ENCODE results near the gene CTNNA3. TPM values are rescaled to one million over a fixed set of nuclear protein-coding genes. Genes with fewer than 3 reads are reported as not detected.

The CTNNA3 gene
- total and polyA plus RNA-seq, 7 donors, result under 0.01 to 4.6 (median 2.4) TPM; not detected in 1

GRCh38 chr10:66931340-66931948 lies 764.6 kb downstream of the CTNNA3 start:
- 32 to 35% methylated on average over 5 of the region's 5 CpGs for WGBS, 2 donors
- no peak for DNase-seq
- no peak overlapping the region for H3K27ac ChIP-seq

DNA sequence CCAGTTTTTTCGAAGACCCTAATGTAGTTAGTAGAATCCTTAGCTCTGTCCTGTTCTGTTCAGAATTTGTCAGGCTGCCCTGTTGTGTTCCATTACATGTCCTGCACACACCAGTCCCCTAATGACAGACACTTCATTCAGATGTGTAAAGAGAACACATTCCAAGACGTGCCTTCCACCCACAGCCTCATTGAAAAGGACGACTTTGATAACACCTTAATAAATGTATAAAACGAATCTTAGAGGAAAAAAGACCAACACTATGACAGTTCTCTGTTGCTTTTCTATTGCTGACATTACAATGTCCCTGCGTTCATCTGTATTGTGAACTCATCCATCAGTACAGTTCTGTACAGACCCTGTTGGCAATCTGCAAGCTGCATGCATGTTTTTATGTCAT lies 766.6 kb downstream of the CTNNA3 start:
- H3K4me1 ChIP-seq, result peaks cover 0 to 21% (median 13%) of the 10 kb centered on the region in 4 donors
- 32 to 66% methylated on average over 5 of the region's 5 CpGs for WGBS, 2 donors
- H3K36me3 ChIP-seq, result no peaks in the 10 kb centered on the region
- H3K27ac ChIP-seq, result no peak overlapping the region
- DNase-seq, result no peak
- no peaks in the 10 kb centered on the region for H3K9me3 ChIP-seq
- peaks cover 0 to 42% (median 0%) of the 10 kb centered on the region in 3 donors for H3K27me3 ChIP-seq
- no peak for TF ChIP-seq POLR2AphosphoS5 (IDR thresholded peaks at IDR 0.05)
- no peak for TF ChIP-seq EP300 (IDR thresholded peaks at IDR 0.05)
- no peak for TF ChIP-seq POLR2A (IDR thresholded peaks at IDR 0.05)
- TF ChIP-seq, protein P1, sequence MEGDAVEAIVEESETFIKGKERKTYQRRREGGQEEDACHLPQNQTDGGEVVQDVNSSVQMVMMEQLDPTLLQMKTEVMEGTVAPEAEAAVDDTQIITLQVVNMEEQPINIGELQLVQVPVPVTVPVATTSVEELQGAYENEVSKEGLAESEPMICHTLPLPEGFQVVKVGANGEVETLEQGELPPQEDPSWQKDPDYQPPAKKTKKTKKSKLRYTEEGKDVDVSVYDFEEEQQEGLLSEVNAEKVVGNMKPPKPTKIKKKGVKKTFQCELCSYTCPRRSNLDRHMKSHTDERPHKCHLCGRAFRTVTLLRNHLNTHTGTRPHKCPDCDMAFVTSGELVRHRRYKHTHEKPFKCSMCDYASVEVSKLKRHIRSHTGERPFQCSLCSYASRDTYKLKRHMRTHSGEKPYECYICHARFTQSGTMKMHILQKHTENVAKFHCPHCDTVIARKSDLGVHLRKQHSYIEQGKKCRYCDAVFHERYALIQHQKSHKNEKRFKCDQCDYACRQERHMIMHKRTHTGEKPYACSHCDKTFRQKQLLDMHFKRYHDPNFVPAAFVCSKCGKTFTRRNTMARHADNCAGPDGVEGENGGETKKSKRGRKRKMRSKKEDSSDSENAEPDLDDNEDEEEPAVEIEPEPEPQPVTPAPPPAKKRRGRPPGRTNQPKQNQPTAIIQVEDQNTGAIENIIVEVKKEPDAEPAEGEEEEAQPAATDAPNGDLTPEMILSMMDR (IDR thresholded peaks at IDR 0.05), result no peak
- no peak overlapping the region for H3K4me3 ChIP-seq
- intact Hi-C loops (cut with DNase I), result no loop called here

More at GRCh38 chr10:66931340-66931948, 764.6 kb downstream of the CTNNA3 start:
- intact Hi-C loops (cut with DNase I), result no loop called here
- TF ChIP-seq EP300 (IDR thresholded peaks at IDR 0.05) (no peak), POLR2A (IDR thresholded peaks at IDR 0.05) (no peak), POLR2AphosphoS5 (IDR thresholded peaks at IDR 0.05) (no peak)
- TF ChIP-seq, protein P1 (IDR thresholded peaks at IDR 0.05), result peak; percentile 26 to 75 (median 58)
- peaks cover 0 to 42% (median 0%) of the 10 kb centered on the region in 3 donors for H3K27me3 ChIP-seq
- peaks cover 0 to 12% (median 3%) of the 10 kb centered on the region in 4 donors for H3K4me1 ChIP-seq
- H3K36me3 ChIP-seq, result no peaks in the 10 kb centered on the region
- H3K4me3 ChIP-seq, result no peak overlapping the region
- H3K9me3 ChIP-seq, result no peaks in the 10 kb centered on the region

GRCh38 chr10:66928776-66929175 lies 767.2 kb downstream of the CTNNA3 start:
- no peaks in the 10 kb centered on the region for H3K9me3 ChIP-seq
- H3K27ac ChIP-seq, result no peak overlapping the region
- TF ChIP-seq, protein P1 (IDR thresholded peaks at IDR 0.05), result no peak
- TF ChIP-seq POLR2A (IDR thresholded peaks at IDR 0.05) (no peak), POLR2AphosphoS5 (IDR thresholded peaks at IDR 0.05) (no peak), EP300 (IDR thresholded peaks at IDR 0.05) (no peak)
- H3K27me3 ChIP-seq, result peaks cover 0 to 42% (median 0%) of the 10 kb centered on the region in 3 donors
- peaks cover 0 to 21% (median 13%) of the 10 kb centered on the region in 4 donors for H3K4me1 ChIP-seq
- WGBS, 2 donors, result 54 to 55% methylated on average over 3 of the region's 3 CpGs
- H3K4me3 ChIP-seq, result no peak overlapping the region
- no peak for DNase-seq
- no peaks in the 10 kb centered on the region for H3K36me3 ChIP-seq
- intact Hi-C loops (cut with DNase I), result no loop called here

- TF ChIP-seq POLR2A (IDR thresholded peaks at IDR 0.05), result no peak
- TF ChIP-seq POLR2AphosphoS5 (IDR thresholded peaks at IDR 0.05), result no peak
- TF ChIP-seq EP300 (IDR thresholded peaks at IDR 0.05), result no peak
- TF ChIP-seq, protein P1 (IDR thresholded peaks at IDR 0.05), result no peak
- intact Hi-C loops (cut with DNase I), result no loop called here
- peak; percentile 49 for DNase-seq
- Histone ChIP-seq H3K27ac (no peak overlapping the region), H3K4me1 (peaks cover 0 to 21% (median 13%) of the 10 kb centered on the region in 4 donors), H3K27me3 (peaks cover 0 to 42% (median 0%) of the 10 kb centered on the region in 3 donors), H3K9me3 (no peaks in the 10 kb centered on the region), H3K36me3 (no peaks in the 10 kb centered on the region), H3K4me3 (peak overlapping the region in 2 of 4 donors; percentile 14 to 29)
- 11 to 16% methylated on average over 30 of the region's 30 CpGs for WGBS, 2 donors
Observed at GRCh38 chr10:66927971-66928770, 767.8 kb downstream of the CTNNA3 start.
